Panc1 (cell line): ENCODE results near the gene XXYLT1.

Experiments used
- POLR2AphosphoS5 ChIP-seq: IDR thresholded peaks from 2 replicates; pipeline ENCODE4 v1.6.1; 2012; ENCODE audit warnings: mild to moderate bottlenecking, low read depth, low read length, moderate library complexity
- SIN3A ChIP-seq: IDR thresholded peaks from 2 replicates; pipeline ENCODE4 v1.6.1; 2012; ENCODE audit warnings: low read depth, mild to moderate bottlenecking, low read length, moderate library complexity, borderline replicate concordance; ENCODE audit not compliant: insufficient read depth
- TF ChIP-seq, protein P1 (sequence below): fragments of 450-650 bp; IDR thresholded peaks from 2 replicates; pipeline ENCODE4 v1.5.1; 2017; ENCODE audit warnings: mild to moderate bottlenecking
- TF ChIP-seq, protein P2 (sequence below), 2 experiments: IDR thresholded peaks; 2 replicates each; pipeline ENCODE4 v1.6.1; 2011 to 2012; ENCODE audit warnings: low read depth in 2 of 2, control low read depth in 1 of 2, low read length in 1 of 2, mild to moderate bottlenecking in 1 of 2, moderate library complexity in 1 of 2; ENCODE audit not compliant: insufficient read depth in 1 of 2

DNA sequence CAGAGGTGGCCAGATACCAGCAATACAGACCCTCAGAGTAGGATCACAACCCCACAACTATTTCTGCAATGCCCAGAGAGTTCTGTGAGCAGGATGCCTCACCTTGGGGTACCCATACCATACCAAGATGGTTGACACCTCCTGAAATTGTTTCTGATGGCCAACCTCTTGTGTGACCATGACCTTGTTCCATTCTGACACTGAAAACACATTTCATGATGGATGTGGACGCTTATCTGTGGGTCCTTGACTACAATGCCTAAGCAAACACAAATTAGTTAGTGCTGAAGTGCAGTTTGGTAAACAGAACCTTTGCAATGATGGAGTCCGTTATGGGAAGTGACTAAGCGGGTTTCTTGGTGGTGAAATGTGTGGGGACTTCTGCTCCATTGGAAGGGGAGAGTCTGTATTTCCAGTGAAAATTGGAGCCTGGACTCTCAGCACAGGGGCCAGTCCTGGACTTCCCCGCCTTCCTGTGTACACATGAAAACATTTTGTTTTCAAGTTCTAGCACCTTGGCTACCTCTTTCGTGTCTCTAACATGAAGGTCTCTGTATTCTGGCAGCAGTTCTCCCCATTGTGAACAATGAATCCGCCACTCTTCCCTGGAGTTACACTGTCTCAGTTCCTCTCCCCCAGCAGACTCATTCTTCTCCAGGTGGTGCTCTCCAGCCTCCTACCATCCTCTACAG, 106.2 kb downstream of the XXYLT1 start:
- TF ChIP-seq, protein P1, sequence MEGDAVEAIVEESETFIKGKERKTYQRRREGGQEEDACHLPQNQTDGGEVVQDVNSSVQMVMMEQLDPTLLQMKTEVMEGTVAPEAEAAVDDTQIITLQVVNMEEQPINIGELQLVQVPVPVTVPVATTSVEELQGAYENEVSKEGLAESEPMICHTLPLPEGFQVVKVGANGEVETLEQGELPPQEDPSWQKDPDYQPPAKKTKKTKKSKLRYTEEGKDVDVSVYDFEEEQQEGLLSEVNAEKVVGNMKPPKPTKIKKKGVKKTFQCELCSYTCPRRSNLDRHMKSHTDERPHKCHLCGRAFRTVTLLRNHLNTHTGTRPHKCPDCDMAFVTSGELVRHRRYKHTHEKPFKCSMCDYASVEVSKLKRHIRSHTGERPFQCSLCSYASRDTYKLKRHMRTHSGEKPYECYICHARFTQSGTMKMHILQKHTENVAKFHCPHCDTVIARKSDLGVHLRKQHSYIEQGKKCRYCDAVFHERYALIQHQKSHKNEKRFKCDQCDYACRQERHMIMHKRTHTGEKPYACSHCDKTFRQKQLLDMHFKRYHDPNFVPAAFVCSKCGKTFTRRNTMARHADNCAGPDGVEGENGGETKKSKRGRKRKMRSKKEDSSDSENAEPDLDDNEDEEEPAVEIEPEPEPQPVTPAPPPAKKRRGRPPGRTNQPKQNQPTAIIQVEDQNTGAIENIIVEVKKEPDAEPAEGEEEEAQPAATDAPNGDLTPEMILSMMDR = no peak
- TF ChIP-seq, protein P2, sequence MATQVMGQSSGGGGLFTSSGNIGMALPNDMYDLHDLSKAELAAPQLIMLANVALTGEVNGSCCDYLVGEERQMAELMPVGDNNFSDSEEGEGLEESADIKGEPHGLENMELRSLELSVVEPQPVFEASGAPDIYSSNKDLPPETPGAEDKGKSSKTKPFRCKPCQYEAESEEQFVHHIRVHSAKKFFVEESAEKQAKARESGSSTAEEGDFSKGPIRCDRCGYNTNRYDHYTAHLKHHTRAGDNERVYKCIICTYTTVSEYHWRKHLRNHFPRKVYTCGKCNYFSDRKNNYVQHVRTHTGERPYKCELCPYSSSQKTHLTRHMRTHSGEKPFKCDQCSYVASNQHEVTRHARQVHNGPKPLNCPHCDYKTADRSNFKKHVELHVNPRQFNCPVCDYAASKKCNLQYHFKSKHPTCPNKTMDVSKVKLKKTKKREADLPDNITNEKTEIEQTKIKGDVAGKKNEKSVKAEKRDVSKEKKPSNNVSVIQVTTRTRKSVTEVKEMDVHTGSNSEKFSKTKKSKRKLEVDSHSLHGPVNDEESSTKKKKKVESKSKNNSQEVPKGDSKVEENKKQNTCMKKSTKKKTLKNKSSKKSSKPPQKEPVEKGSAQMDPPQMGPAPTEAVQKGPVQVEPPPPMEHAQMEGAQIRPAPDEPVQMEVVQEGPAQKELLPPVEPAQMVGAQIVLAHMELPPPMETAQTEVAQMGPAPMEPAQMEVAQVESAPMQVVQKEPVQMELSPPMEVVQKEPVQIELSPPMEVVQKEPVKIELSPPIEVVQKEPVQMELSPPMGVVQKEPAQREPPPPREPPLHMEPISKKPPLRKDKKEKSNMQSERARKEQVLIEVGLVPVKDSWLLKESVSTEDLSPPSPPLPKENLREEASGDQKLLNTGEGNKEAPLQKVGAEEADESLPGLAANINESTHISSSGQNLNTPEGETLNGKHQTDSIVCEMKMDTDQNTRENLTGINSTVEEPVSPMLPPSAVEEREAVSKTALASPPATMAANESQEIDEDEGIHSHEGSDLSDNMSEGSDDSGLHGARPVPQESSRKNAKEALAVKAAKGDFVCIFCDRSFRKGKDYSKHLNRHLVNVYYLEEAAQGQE (IDR thresholded peaks at IDR 0.05; ENCODE audit: insufficient read depth in 1 of 2, low read depth in 2 of 2, low read length in 1 of 2) = no peak
- TF ChIP-seq POLR2AphosphoS5 = no peak
- TF ChIP-seq SIN3A = no peak
